CD4-positive, alpha-beta T cell treated with Interleukin-4 for 1 hour (primary cell): ENCODE data around the gene MOGAT1.
A peak's percentile ranks its signal among the peaks of the same experiment; 100 is the strongest.
"Not testable (repeated sequence)": the region's sequence is repeated elsewhere in the genome, so short reads cannot be mapped to it uniquely, and the experiment has no call there.

Experiments
- DNase-seq, 2 donors: peaks; one replicate each; pipeline ENCODE4 v3.0.0-alpha.2; 2020 to 2022

MOGAT1 gene

GRCh38 chr2:222713002-222713401, 41.5 kb downstream of the MOGAT1 start:
- no peak for DNase-seq

- no peak for DNase-seq
Observed at GRCh38 chr2:222714361-222715241, 43.1 kb downstream of the MOGAT1 start.

GRCh38 chr2:222715742-222716141, 44.3 kb downstream of the MOGAT1 start:
- no peak for DNase-seq

GRCh38 chr2:222719787-222720186, 48.3 kb downstream of the MOGAT1 start:
- DNase-seq = not testable (repeated sequence)

GRCh38 chr2:222721597-222721996, 50.1 kb downstream of the MOGAT1 start:
- DNase-seq = not testable (repeated sequence)

GRCh38 chr2:222722327-222722946, 51.0 kb downstream of the MOGAT1 start:
- DNase-seq = no peak

- DNase-seq = no peak
Observed at GRCh38 chr2:222724208-222724607, 52.8 kb downstream of the MOGAT1 start.

GRCh38 chr2:222728621-222729020, 57.2 kb downstream of the MOGAT1 start:
- no peak for DNase-seq

- no peak for DNase-seq
Observed at GRCh38 chr2:222730366-222730999, 59.0 kb downstream of the MOGAT1 start.

GRCh38 chr2:222731201-222731621, 59.8 kb downstream of the MOGAT1 start:
- DNase-seq = no peak

GRCh38 chr2:222732489-222733178, 61.2 kb downstream of the MOGAT1 start:
- DNase-seq = no peak

GRCh38 chr2:222733470-222733845, 62.0 kb downstream of the MOGAT1 start:
- DNase-seq = no peak

- no peak for DNase-seq
Observed at GRCh38 chr2:222733846-222734702, 62.6 kb downstream of the MOGAT1 start.

- no peak for DNase-seq
Observed at GRCh38 chr2:222734703-222735014, 63.2 kb downstream of the MOGAT1 start.

- no peak for DNase-seq
Observed at GRCh38 chr2:222736301-222736700, 64.8 kb downstream of the MOGAT1 start.

GRCh38 chr2:222736924-222737323, 65.5 kb downstream of the MOGAT1 start:
- no peak for DNase-seq

GRCh38 chr2:222738312-222738711, 66.9 kb downstream of the MOGAT1 start:
- no peak for DNase-seq

GRCh38 chr2:222738809-222739208, 67.4 kb downstream of the MOGAT1 start:
- DNase-seq = peak in 1 of 2 donors; percentile 24

GRCh38 chr2:222739939-222740338, 68.5 kb downstream of the MOGAT1 start:
- no peak for DNase-seq

GRCh38 chr2:222743251-222743812, 71.9 kb downstream of the MOGAT1 start:
- DNase-seq = no peak

GRCh38 chr2:222745836-222746559, 74.5 kb downstream of the MOGAT1 start:
- no peak for DNase-seq
